HCT116 (cell line): Measurements from ENCODE around the gene ZNF248.
A peak's percentile ranks its signal among the peaks of the same experiment; 100 is the strongest.

Source experiments
- CEBPB ChIP-seq: IDR thresholded peaks from 2 replicates; pipeline ENCODE4 v1.6.1; 2012; ENCODE audit warnings: low read depth
- EZH2 ChIP-seq: fragments of 200-600 bp; sonication (generic); IDR thresholded peaks from 2 replicates; pipeline ENCODE4 v1.6.1; 2017; ENCODE audit warnings: antibody characterized with exemption, mixed run types
- POLR2AphosphoS5 ChIP-seq: IDR thresholded peaks from 2 replicates; pipeline ENCODE4 v1.6.1; 2011; ENCODE audit warnings: mild to moderate bottlenecking, low read depth, low read length, moderate library complexity
- REST ChIP-seq: IDR thresholded peaks from 2 replicates; pipeline ENCODE4 v1.6.1; 2012; ENCODE audit warnings: low read depth
- SIN3A ChIP-seq: IDR thresholded peaks from 2 replicates; pipeline ENCODE4 v1.6.1; 2012; ENCODE audit warnings: low read depth
- SP1 ChIP-seq: IDR thresholded peaks from 2 replicates; pipeline ENCODE4 v1.6.1; 2012; ENCODE audit warnings: low read depth
- TF ChIP-seq, protein P1 (sequence below), 3 experiments: fragments of 200-600 bp in 1 of 3; sonication (generic) in 1 of 3; IDR thresholded peaks in 2 of 3; conservative IDR thresholded peaks in 1 of 3; 2 replicates each; pipeline ENCODE4 v1.5.1; 2012 to 2017; ENCODE audit warnings: low read depth in 2 of 3, low read length in 2 of 3, antibody characterized with exemption in 1 of 3, borderline replicate concordance in 1 of 3, control low read depth in 1 of 3, mild to moderate bottlenecking in 1 of 3, mixed read lengths in 1 of 3, mixed run types in 1 of 3, moderate library complexity in 1 of 3; ENCODE audit not compliant: insufficient read depth in 1 of 3

DNA sequence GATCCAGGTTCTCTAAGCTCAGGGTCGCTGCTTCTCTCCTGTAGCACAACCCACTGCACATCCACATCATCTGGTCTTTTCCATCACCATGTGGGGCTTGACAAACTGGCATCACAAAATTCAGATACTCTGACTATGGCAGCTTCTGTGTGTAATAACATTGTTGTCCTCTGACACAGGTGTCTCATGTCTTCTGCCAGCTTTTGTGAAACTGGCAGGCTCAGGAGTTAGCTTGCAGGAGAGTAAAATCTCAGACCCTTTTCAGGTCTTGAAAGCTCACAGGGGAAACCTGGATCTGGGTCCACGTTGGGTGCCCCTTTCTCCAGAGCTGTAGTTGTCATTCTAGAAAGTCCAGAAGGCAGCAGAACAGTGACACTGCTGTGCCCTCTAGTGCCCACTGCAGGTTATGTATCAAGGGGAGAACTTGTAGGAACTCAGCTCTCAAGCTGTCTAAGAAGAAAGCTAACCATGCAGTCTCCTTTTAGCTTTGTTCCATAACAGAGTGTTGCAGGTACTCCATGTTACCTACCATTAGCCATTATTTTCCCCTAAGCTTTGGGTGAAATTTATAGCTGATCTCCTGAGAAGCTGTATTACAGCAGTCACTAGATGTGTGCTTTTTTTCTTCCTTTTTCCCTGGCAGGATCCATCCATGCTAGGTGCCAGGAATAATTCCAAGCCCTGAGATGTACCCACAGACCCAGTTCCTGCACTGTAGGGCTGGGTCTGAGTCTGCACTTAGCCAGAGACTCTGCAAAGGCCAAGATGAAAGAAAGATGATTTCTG, 102.7 kb downstream of the ZNF248 start:
- TF ChIP-seq REST (no peak), SP1 (no peak), SIN3A (no peak), CEBPB (no peak), EZH2 (no peak), POLR2AphosphoS5 (no peak)
- TF ChIP-seq, protein P1, sequence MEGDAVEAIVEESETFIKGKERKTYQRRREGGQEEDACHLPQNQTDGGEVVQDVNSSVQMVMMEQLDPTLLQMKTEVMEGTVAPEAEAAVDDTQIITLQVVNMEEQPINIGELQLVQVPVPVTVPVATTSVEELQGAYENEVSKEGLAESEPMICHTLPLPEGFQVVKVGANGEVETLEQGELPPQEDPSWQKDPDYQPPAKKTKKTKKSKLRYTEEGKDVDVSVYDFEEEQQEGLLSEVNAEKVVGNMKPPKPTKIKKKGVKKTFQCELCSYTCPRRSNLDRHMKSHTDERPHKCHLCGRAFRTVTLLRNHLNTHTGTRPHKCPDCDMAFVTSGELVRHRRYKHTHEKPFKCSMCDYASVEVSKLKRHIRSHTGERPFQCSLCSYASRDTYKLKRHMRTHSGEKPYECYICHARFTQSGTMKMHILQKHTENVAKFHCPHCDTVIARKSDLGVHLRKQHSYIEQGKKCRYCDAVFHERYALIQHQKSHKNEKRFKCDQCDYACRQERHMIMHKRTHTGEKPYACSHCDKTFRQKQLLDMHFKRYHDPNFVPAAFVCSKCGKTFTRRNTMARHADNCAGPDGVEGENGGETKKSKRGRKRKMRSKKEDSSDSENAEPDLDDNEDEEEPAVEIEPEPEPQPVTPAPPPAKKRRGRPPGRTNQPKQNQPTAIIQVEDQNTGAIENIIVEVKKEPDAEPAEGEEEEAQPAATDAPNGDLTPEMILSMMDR (IDR thresholded peaks at IDR 0.05 in 2 of 3, conservative IDR thresholded peaks at IDR 0.05 in 1 of 3; ENCODE audit: borderline replicate concordance in 1 of 3, insufficient read depth in 1 of 3, low read depth in 2 of 3, low read length in 2 of 3) = peak in 2 of 3 experiments; percentile 69 to 73; a peak in 4 of 6 replicates
